ENCODE data around the gene SAMSN1. TPM values are rescaled to one million over a fixed set of nuclear protein-coding genes. Genes with fewer than 3 reads are reported as not detected.

The SAMSN1 gene
- total RNA-seq, result 115 and 119 TPM in 2 replicates

- Mint-ChIP-seq H3K27ac (peak within 1 kb of the TSS; percentile 92), H3K27me3 (ENCODE audit: insufficient read depth) (no peaks in the 10 kb centered on the region), H3K4me1 (ENCODE audit: low read depth) (peaks cover 81% of the 10 kb centered on the region), H3K9me3 (peaks cover 4% of the 10 kb centered on the region), H3K4me3 (peak within 1 kb of the TSS; percentile 98), H3K36me3 (ENCODE audit: low read depth) (peaks cover 24% of the 10 kb centered on the region)
- peak; percentile 73 for DNase-seq (ENCODE audit: low spot score)
- intact Hi-C loops (cut with micrococcal nuclease), result loop anchor here (1.0 to 5.0 kb wide), 6 partner anchors 12 to 1187 kb away; no protein-coding TSS in a partner anchor
Measured at GRCh38 chr21:14545906-14546480, at the start of gene SAMSN1. TSS of gene SAMSN1 (minus strand) at chr21:14546315. CDS start at chr21:14546261, 54 bp downstream.

DNA sequence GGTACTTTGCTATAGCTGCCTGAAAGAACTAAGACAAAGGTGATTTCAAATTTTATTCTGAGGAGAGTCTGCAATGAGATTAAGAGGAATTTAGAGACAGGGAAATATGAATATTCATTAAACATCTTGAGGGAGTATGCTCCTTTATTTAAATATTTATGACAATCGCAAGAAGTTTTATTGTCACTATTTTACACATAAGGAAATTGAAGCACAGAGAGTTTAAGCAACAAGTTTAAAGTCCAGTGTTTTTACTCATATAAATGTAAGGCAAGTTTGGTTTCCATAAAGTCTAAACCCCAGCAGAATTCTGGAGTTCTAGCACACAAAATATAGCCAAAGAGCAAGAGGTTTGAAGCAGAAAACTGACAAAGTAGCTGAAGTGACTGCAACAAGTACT, 49.3 kb upstream of the SAMSN1 start:
- H3K27ac Mint-ChIP-seq, result no peak overlapping the region
- H3K4me3 Mint-ChIP-seq, result no peak overlapping the region
- H3K4me1 Mint-ChIP-seq (ENCODE audit: low read depth), result peaks cover 44% of the 10 kb centered on the region
- peaks cover 18% of the 10 kb centered on the region for H3K36me3 Mint-ChIP-seq (ENCODE audit: low read depth)
- DNase-seq (ENCODE audit: low spot score), result no peak
- no peaks in the 10 kb centered on the region for H3K27me3 Mint-ChIP-seq (ENCODE audit: insufficient read depth)
- H3K9me3 Mint-ChIP-seq, result peaks cover 34% of the 10 kb centered on the region
- intact Hi-C loops (cut with micrococcal nuclease), result loop anchor here (10.0 kb wide), 1 partner anchor 141 kb away; no protein-coding TSS in a partner anchor

DNA sequence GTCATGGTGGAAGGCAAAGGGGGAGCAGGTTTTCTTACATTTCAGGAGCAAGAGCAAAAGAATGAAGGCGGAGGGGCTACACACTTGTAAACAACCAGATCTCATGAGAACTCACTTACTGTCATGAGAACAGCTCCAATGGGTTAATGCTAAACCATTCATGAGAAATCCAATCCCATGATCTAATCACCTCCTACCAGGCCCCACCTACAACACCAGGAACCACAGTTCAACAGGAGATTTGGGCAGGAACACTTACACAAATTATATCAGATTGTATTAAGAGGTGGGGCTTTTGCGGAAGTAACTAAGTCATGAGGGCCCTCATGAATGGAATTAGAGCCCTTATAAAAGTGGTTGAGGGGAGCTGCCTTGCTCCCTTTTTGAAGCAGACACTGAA, 48.9 kb upstream of the SAMSN1 start:
- H3K9me3 Mint-ChIP-seq, result peaks cover 30% of the 10 kb centered on the region
- no peak overlapping the region for H3K4me3 Mint-ChIP-seq
- no peaks in the 10 kb centered on the region for H3K27me3 Mint-ChIP-seq (ENCODE audit: insufficient read depth)
- DNase-seq (ENCODE audit: low spot score), result no peak
- H3K4me1 Mint-ChIP-seq (ENCODE audit: low read depth), result peaks cover 44% of the 10 kb centered on the region
- intact Hi-C loops (cut with micrococcal nuclease), result loop anchor here (10.0 kb wide), 1 partner anchor 140 kb away; no protein-coding TSS in a partner anchor
- H3K36me3 Mint-ChIP-seq (ENCODE audit: low read depth), result peaks cover 19% of the 10 kb centered on the region
- no peak overlapping the region for H3K27ac Mint-ChIP-seq

GRCh38 chr21:14593230-14593629, 47.1 kb upstream of the SAMSN1 start:
- Mint-ChIP-seq H3K27me3 (ENCODE audit: insufficient read depth) (no peaks in the 10 kb centered on the region), H3K36me3 (ENCODE audit: low read depth) (peaks cover 21% of the 10 kb centered on the region), H3K9me3 (peaks cover 34% of the 10 kb centered on the region), H3K4me3 (no peak overlapping the region), H3K4me1 (ENCODE audit: low read depth) (peaks cover 48% of the 10 kb centered on the region), H3K27ac (no peak overlapping the region)
- intact Hi-C loops (cut with micrococcal nuclease), result loop anchor here (2.0 to 10.0 kb wide), 2 partner anchors 84 to 138 kb away; no protein-coding TSS in a partner anchor
- no peak for DNase-seq (ENCODE audit: low spot score)

DNA sequence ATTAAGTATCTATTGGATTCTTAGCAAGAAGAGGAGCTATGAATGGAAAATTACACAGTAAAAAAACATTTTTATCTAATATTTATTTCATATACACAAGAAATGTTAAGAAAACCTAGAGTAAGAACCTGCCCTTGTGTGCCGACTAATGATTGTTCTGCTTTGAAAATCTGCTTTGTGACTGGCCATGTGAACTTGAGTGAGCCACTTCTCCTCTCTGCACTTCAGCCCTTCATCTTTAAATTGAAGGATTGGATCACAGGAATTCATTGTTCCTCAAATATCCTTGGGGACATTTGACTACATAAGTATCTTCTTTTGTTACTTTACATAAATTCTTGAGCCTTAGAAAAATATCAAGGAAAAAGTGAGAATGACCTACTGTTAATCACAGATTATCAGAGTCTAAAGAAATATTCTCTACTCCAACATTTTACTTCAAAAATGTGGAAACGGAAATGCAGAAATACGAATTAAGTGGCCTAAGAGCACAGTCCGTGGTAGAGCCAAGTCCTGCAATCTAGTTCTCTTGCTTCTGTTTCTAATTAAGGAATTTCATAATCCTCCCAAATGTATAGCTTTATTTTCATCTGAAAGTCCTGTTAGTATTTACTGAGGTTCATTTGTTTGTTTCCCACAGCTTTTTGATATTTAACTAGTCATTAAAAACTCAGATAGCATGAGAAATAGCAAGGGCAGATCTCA, 46.3 kb upstream of the SAMSN1 start:
- H3K4me1 Mint-ChIP-seq (ENCODE audit: low read depth), result peaks cover 48% of the 10 kb centered on the region
- peak overlapping the region; percentile 83 for H3K27ac Mint-ChIP-seq

DNA sequence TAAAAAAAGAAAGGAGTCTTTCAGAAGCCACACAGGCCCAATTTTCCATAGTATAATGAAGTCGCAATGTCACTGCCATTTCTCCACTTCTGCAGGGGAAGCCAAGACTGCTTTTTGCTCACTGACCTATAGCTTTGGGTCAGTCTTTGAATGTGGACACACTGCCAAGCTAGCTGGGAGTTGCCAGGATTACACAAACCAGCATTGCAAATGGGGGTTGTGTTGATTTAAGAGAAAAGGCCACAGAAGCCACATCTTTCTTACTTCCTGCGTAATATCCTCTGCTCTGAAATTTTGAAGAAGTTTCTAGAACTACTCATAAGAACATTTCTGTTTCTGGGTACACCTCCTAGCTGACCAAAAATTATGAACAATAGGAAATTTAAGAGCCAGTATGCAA, 45.8 kb upstream of the SAMSN1 start:
- intact Hi-C loops (cut with micrococcal nuclease), result loop anchor here (1.0 to 10.0 kb wide), 4 partner anchors 10 to 137 kb away; no protein-coding TSS in a partner anchor
- H3K4me1 Mint-ChIP-seq (ENCODE audit: low read depth), result peaks cover 54% of the 10 kb centered on the region
- H3K36me3 Mint-ChIP-seq (ENCODE audit: low read depth), result peaks cover 23% of the 10 kb centered on the region
- H3K27ac Mint-ChIP-seq, result peak overlapping the region; percentile 83
- DNase-seq (ENCODE audit: low spot score), result no peak
- H3K4me3 Mint-ChIP-seq, result no peak overlapping the region
- peaks cover 35% of the 10 kb centered on the region for H3K9me3 Mint-ChIP-seq
- H3K27me3 Mint-ChIP-seq (ENCODE audit: insufficient read depth), result no peaks in the 10 kb centered on the region

More for the DNA sequence above, 46.3 kb upstream of the SAMSN1 start:
- Mint-ChIP-seq H3K27me3 (ENCODE audit: insufficient read depth) (no peaks in the 10 kb centered on the region), H3K36me3 (ENCODE audit: low read depth) (peaks cover 22% of the 10 kb centered on the region), H3K4me3 (no peak overlapping the region), H3K9me3 (peaks cover 35% of the 10 kb centered on the region)
- no peak for DNase-seq (ENCODE audit: low spot score)
- intact Hi-C loops (cut with micrococcal nuclease), result loop anchor here (2.0 to 10.0 kb wide), 2 partner anchors 84 to 138 kb away; no protein-coding TSS in a partner anchor

DNA sequence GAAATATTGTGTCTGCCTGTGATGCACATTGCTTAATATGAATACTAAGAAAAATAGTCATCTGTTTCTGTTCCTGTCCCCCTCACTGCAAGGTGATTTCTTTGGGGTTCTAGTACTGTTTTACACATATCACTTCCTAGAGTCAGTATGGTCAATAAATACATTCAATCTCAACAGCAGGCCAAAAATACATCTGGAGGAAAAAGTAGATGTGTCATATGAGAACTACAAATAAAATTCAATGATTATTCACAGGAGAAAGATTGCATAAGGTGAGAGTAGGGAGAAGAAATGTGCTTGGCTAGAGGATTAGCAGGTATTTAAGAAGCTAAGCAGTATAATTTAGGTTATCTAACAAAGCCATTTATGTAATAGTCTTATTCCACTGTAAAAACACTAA, 45.3 kb upstream of the SAMSN1 start:
- Mint-ChIP-seq H3K36me3 (ENCODE audit: low read depth) (peaks cover 20% of the 10 kb centered on the region), H3K4me1 (ENCODE audit: low read depth) (peaks cover 59% of the 10 kb centered on the region), H3K27ac (peak overlapping the region; percentile 83), H3K4me3 (peak overlapping the region; percentile 0), H3K9me3 (peaks cover 30% of the 10 kb centered on the region), H3K27me3 (ENCODE audit: insufficient read depth) (no peaks in the 10 kb centered on the region)
- no peak for DNase-seq (ENCODE audit: low spot score)
- intact Hi-C loops (cut with micrococcal nuclease), result loop anchor here (1.0 to 10.0 kb wide), 3 partner anchors 9 to 137 kb away; no protein-coding TSS in a partner anchor

DNA sequence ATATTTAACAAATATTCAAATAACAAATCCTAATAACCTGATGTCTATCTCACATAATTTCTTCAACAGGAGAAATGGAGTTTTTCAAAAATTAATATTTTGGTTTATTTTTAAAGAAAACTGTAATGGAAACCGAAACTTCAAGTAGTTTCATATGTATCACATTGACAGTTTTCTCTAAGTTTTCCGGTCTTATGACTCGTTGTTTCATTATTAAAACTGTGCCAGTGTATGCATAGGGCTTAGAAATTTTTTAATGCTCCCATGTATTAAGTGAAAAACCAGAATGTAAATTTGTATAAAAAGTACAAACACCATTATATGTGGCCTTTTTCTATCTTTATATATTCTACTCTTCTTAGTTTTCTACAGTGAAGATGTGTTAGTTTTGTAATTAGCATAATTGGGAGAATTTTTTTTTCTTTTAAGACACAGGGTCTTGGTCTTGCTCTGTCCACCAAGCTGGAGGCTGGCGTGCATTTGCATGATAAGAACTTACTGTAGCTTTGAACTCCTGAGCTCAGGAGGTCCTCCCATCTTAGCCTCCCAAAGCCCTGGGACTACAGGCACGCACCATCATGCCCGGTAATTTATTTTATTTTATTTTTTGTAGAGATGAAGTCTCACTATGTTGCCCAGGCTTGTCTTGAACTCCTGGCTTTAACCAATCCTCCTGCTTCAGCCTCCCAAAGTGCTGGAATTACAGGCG, 43.9 kb upstream of the SAMSN1 start:
- no peaks in the 10 kb centered on the region for H3K27me3 Mint-ChIP-seq (ENCODE audit: insufficient read depth)
- H3K4me3 Mint-ChIP-seq, result peak overlapping the region; percentile 53
- peaks cover 63% of the 10 kb centered on the region for H3K4me1 Mint-ChIP-seq (ENCODE audit: low read depth)
- peak overlapping the region; percentile 77 for H3K27ac Mint-ChIP-seq
- intact Hi-C loops (cut with micrococcal nuclease), result loop anchor here (1.0 to 10.0 kb wide), 7 partner anchors 18 to 148 kb away; no protein-coding TSS in a partner anchor
- peaks cover 18% of the 10 kb centered on the region for H3K36me3 Mint-ChIP-seq (ENCODE audit: low read depth)
- H3K9me3 Mint-ChIP-seq, result peaks cover 21% of the 10 kb centered on the region
- no peak for DNase-seq (ENCODE audit: low spot score)

- peaks cover 69% of the 10 kb centered on the region for H3K4me1 Mint-ChIP-seq (ENCODE audit: low read depth)
- H3K27ac Mint-ChIP-seq, result peak overlapping the region; percentile 54
- no peaks in the 10 kb centered on the region for H3K27me3 Mint-ChIP-seq (ENCODE audit: insufficient read depth)
- no peak for DNase-seq (ENCODE audit: low spot score)
- H3K9me3 Mint-ChIP-seq, result peaks cover 10% of the 10 kb centered on the region
- peaks cover 11% of the 10 kb centered on the region for H3K36me3 Mint-ChIP-seq (ENCODE audit: low read depth)
- intact Hi-C loops (cut with micrococcal nuclease), result no loop called here
- no peak overlapping the region for H3K4me3 Mint-ChIP-seq
Measured at GRCh38 chr21:14587266-14587665, 41.2 kb upstream of the SAMSN1 start.

- Mint-ChIP-seq H3K27me3 (ENCODE audit: insufficient read depth) (no peaks in the 10 kb centered on the region), H3K36me3 (ENCODE audit: low read depth) (peaks cover 8% of the 10 kb centered on the region), H3K4me1 (ENCODE audit: low read depth) (peaks cover 66% of the 10 kb centered on the region), H3K9me3 (peaks cover 9% of the 10 kb centered on the region), H3K27ac (no peak overlapping the region), H3K4me3 (no peak overlapping the region)
- DNase-seq (ENCODE audit: low spot score), result no peak
- intact Hi-C loops (cut with micrococcal nuclease), result no loop called here
Measured at GRCh38 chr21:14585122-14585521, 39.0 kb upstream of the SAMSN1 start.

GRCh38 chr21:14584357-14585095, 38.4 kb upstream of the SAMSN1 start:
- Mint-ChIP-seq H3K27ac (peak overlapping the region; percentile 2), H3K36me3 (ENCODE audit: low read depth) (peaks cover 8% of the 10 kb centered on the region), H3K9me3 (peaks cover 9% of the 10 kb centered on the region), H3K4me3 (no peak overlapping the region), H3K4me1 (ENCODE audit: low read depth) (peaks cover 65% of the 10 kb centered on the region), H3K27me3 (ENCODE audit: insufficient read depth) (no peaks in the 10 kb centered on the region)
- intact Hi-C loops (cut with micrococcal nuclease), result no loop called here
- no peak for DNase-seq (ENCODE audit: low spot score)

- Mint-ChIP-seq H3K27ac (peak overlapping the region; percentile 2), H3K4me1 (ENCODE audit: low read depth) (peaks cover 62% of the 10 kb centered on the region), H3K4me3 (no peak overlapping the region), H3K9me3 (peaks cover 9% of the 10 kb centered on the region), H3K36me3 (ENCODE audit: low read depth) (peaks cover 8% of the 10 kb centered on the region), H3K27me3 (ENCODE audit: insufficient read depth) (no peaks in the 10 kb centered on the region)
- intact Hi-C loops (cut with micrococcal nuclease), result loop anchor here (2.0 kb wide), 1 partner anchor 153 kb away; no protein-coding TSS in a partner anchor
- no peak for DNase-seq (ENCODE audit: low spot score)
Measured at GRCh38 chr21:14583629-14584255, 37.6 kb upstream of the SAMSN1 start.

Measured in activated T-helper 1 cell treated with anti-CD3 and anti-CD28 coated beads, Interleukin-12 subunit alpha, Interleukin-12 subunit beta, Interleukin-2, Interleukin-4 antibody, amounts not matched to agents 30 ng/mL and 10 ng/mL and 1 ng/mL, durations not matched to agents 14 hours and 24 hours and 36 hours (primary cell).